HS-5 (cell line): ENCODE data around the gene ROBO1.

Source experiments
- DNase-seq: peaks from one replicate; pipeline ENCODE4 v3.0.0-alpha.2; 2012; ENCODE audit warnings: low read depth

The ROBO1 gene

DNA sequence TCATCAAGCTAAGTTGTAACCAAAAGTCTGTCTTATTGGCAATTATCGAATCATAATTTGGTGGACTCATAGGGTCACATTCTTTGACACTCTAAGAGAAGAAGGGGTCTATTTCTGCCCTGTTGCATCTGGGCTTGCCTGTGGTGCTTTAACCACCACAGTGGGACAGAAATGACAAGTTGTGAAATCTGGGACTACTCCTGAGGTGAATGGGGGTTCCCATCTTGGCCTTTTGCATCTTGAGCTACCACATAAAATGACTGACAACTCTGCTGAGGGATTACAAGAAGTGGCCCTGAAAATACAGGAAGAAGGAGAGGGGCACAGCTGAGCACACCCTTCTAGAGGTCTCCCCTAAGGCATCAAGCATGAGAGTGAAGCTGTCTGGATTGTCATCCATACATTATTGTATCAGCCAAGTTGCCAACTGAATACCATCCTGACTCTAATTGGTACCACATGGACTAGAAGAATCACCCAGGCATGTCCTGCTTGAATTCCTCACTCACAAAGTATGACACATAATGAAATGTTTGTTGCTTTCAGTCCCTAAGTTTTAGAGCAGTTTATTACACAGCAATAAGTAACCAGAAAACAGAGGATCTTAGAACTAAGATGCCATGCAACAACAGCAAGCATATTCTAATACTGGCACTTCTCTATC, 306.5 kb downstream of the ROBO1 start:
- DNase-seq = peak; percentile 55

DNA sequence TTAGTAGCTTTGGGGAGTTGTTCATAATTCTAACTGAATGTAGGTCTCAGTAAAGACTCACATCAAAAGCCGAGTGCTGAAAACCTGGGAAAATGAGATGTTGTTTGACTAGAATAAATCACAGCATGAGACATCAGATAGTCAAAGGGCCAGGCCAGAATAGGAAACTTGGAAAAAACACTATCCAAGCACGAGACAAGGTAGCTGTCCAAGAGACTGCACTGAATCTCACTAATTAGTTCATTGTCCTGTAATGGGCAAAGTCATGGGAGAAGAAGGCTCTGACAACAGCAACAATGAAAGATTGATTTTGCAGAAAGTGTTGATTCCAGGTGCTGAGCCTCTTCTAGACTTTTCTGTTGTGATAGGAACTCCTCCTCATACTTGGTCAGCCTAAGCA, 314.2 kb downstream of the ROBO1 start:
- no peak for DNase-seq

DNA sequence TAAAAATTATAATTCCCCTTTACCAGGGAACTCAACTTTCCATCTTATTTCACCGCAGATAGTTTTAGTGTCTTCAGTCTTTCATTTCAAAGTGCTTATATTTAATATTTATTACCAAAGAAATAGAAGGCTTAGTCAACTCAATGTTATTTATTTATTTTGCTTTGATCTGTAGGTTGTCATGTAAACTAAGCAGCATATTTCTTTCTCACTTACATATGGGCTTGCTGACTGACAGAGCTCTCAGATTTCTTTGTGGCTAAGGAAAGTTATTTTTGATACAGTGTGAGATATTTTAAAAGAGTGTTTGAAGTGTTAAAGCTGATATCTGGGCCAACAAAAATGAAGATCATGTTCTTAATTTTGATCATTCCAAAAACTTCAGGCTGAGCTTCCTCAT, 331.4 kb downstream of the ROBO1 start:
- no peak for DNase-seq

DNA sequence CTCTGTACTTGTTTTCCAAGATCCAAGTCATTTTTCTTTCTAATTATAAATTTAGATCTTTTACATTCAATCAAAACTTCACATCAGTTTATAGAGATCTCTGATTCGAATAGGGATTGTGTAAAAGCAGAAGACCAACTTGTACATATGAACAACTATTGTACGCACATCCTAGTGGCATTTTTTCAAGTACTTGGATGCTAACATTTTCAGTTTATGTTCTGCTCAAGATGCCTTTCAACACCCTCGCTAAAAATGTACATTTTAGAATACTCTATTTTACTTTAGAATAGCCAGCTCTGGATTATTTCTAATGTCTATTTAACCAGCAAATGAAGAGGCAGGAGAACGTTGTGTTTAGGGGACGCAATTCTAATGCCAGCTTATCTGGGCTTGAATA, 340.7 kb downstream of the ROBO1 start:
- no peak for DNase-seq

DNA sequence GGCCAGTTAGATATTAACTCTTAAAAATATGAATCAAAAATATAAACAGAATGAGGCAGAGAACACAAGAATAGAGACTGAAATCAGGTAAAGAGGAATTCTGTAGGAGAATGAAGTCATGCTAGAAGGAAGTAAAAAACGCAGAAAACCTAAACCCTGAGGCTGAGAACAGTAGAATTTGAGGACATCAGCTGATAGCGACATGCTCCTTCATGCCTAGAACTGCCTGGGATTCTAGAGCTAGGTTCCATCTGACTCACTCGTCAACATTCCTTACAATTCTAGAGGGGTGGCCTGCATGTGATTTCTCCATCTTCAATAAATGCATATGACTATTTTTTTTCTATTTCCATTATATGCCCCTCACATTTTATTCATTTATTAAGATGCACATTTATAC, 343.0 kb downstream of the ROBO1 start:
- no peak for DNase-seq

DNA sequence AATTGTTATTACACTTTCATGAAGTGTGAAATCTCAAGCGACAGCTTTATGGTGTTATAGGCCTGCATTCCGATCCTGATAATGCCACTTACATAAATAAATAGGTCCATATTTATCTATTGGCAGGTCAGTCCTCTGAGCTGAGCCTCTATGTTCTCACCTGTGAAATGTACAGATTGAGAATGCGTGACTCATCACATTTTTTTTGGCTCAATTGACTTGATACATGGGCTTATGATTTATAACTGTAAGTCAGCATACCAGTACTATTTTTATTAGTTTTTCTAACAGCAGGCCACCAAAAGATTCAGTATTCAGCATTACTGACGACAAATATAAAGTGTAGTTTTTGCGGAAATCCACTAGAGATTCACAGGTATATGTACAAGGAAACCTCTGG, 344.4 kb downstream of the ROBO1 start:
- no peak for DNase-seq

DNA sequence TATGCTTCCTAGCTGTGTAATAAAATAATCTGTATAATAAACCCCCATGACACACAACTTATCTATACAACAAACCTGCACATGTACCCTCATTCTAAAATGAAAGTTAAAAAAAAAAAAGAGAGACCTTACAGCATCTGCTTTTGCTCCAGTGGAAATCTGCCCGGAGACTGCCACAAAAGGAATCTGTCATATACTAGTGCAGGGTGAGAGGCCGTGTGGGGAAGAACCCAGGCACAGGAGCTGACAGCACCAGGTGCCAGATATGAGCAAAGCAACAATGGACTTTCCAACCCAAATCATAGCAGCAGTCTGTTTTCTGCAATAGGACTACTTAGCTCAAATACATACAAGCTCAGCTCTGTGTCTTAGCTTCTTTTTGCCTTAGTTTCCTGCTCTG, 346.5 kb downstream of the ROBO1 start:
- no peak for DNase-seq

DNA sequence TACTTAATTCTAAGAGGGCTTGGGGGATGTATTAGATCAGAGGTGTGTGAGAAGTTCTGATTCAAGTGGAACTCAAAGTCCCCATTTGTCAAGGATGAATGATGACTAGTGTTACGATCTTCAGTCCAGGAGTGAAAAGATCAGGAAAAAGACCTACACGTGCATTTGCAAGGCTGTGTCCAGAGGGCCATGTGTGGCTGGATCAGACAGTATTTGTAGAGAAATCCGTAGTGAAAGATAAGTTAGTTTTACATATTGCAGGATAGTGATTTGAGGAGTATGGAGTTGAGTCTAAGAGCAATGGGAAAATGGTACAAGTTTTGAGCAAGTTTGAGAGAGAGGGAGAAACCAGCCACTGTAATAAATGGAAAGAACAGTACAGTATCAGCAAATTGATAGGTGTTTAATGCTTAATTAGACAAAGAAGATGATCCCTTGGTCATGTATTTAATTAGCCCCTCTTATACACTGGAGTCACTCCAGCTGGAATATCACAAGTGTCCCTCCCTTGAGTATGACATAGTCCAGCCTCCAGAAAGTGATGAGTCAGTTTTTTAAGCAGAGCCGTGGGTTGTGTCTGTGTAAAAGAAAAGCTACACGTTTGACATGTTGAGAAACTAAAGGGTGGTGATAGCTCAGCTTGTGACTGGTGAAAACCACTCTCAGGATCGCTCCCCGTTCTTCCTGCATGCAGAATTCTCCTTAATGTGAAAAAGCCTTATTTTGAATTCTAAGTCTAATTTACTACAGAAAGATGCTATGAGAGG, 348.8 kb downstream of the ROBO1 start:
- no peak for DNase-seq

DNA sequence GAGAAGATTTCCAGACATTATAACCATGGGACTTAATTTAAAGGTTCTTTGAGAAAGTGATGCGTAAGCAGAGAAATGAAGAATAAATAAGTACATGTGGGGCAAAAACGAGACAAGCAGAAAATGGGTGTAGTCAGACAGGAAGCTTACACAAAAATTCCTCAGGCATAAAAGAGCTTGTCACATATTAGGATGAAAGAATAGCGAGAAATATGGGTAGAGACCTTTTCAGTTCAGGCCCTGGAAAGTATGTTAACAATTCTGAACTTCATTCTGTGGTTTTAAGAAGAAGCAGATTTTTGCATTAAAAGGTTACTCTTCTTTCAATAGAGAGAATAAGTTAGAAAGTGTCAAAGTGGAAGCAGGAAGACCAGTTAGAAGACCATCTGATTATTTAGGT, 352.4 kb downstream of the ROBO1 start:
- no peak for DNase-seq

DNA sequence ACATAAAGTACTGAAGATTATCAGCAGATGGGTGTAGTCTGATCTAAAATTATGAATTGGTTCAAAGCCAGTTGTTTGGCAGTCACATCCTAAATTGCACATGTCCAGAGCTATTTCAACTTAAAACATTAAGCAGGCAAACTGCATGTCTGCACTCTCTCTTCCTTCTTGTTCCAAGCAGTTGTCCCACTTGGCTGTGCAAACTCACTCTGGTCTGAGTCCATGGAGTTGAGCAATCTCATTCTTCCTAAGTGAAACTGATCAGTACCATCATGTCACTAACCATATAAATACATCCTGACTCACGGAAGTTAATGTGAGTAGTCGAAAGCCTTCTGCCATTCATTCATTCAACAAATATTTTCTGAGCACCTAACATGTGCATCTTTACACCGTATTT, 353.0 kb downstream of the ROBO1 start:
- peak; percentile 25 for DNase-seq

DNA sequence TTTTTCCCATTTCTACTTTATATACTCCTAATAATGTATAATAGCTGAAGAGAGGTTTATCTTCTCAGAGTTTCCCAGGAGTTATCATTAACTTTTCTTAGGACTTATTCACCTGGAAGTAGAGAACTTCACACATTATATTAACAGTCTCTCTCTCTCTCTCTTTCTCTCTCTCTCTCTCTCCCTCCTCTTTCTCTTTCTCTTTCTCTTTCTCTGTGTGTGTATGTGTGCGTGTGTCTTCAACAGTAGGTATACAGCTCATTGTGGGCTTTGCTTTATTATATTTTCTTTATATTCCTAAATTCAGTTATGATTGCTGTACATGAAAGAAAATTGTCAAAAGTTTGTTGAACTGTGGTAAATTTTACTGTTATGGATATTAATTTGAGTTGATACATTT, 353.8 kb downstream of the ROBO1 start:
- DNase-seq = no peak

DNA sequence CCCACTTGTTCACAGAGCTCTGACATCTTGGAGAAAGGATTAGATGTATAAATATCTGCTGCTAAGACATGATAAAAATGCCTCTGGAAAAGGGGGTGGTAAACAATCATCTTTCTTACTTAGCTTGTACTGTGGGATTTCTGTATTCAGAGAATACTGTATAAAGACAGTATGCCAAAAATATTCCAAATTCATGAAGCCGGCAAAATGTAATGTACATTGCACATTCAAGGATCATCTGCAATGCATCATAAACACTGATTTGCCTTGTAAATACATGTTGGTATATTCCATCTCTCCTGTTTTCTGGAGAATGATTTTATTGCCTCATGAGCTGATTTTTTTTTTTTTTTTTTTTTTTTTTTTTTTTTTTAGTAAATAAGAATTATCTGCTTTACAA, 355.3 kb downstream of the ROBO1 start:
- DNase-seq = no peak

DNA sequence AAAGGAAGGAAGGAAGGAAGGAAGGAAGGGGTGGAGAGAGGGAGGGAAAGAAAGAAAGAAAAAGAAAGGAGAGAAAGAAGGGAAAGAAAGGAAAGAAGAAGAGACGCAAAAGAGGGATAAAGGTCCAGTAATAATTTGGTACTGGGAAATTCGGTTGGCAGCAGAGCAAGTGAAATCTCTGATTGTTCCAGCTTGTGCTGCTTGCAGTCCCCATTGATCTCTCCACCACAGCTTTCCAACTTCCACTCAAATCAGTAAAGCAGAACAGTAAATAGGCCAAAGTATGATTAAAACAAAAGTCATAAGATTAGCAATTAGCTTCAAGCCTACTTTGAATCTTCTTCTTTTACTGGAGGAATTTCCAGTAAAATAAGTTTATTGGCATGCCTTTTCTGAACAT, 357.2 kb downstream of the ROBO1 start:
- DNase-seq = no peak

DNA sequence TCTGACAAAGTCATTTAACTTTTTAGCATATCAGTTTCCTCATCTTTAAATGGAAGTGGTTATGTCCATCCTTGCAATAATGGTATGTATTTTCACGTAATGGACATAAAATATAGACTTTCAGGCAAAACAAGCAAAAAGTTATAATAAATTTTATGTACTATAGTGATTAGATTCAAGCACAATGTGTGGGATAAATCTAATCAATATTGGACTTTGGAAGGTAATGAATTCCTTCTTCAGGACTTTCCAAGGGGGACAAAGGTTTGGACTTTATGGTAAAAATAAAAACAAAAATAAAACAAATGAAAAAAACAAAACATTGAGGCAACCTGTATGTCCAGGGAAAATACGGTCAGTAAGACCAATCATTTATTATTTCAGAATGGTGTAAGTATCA, 357.7 kb downstream of the ROBO1 start:
- no peak for DNase-seq

DNA sequence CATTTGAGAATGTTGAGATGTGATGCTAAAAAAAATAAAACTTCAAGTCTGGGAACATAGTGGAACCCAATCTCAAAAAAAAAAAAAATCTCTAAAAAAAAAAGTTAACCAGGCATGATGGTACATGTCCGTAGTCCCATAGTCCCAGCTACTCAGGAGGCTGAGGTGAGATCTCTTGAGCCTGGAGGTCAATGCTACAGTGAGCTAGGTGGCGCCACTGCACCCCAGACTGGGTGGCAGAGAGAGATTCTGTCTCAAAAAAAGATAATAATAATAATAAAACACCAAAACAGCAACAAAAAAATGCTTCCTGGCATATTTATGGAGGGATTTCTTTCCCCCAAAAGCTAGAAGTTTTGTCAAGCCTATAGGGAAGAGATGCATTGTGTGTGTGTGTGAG, 361.6 kb downstream of the ROBO1 start:
- no peak for DNase-seq

DNA sequence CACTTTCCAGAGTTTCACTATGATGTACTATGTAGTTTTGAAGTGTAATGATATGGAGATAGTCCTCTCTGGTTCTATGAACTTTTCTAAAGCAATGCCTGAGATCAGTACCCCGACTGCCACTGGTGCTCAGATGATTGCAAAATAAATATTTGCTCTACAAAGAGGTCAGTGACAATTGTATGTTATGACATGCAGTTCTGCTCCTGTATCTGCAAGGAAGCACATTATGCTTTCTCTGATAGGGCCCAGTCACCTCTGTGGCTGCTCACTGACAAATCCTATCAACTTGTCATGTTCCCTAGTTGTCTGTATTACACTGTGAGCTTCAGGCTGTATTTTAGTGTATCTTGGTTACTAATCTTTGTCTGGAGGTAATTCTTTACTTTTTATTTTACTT, 362.6 kb downstream of the ROBO1 start:
- no peak for DNase-seq

DNA sequence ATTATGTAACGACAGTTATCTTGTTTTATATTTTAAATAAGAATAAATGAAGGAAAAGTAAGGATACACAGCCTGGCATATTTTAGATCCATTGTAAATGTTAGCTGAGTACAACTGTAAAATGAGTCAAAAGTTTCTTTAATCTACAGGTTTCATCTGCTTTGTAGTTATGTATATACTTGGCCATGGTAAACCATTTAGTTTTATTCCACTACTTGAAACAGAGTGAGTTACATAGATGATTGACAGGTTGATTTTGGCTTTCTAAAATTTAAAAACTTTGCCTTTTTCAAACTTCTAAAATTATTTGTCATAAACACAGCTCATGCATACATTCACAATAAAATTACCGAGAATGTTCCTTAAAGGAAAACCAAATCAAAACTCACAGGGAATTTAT, 371.2 kb downstream of the ROBO1 start:
- DNase-seq = no peak

DNA sequence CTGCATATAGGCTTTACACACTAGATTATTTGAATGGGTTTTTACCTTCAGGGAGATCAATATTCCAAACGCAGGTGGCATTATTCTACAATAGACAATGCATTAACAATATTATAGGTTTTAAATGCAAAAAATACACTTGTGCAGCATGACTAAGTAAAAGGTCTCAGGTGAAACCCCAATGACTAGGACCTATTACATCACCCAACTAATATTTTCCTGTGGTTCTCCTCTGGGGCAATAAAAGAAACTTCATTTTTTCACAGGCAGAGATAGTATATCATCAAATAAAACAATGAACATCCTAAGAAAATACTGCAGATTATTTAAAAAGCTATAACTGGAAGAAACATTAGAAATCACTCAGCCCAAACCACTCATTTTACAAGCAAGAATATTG, 375.3 kb downstream of the ROBO1 start:
- DNase-seq = no peak

DNA sequence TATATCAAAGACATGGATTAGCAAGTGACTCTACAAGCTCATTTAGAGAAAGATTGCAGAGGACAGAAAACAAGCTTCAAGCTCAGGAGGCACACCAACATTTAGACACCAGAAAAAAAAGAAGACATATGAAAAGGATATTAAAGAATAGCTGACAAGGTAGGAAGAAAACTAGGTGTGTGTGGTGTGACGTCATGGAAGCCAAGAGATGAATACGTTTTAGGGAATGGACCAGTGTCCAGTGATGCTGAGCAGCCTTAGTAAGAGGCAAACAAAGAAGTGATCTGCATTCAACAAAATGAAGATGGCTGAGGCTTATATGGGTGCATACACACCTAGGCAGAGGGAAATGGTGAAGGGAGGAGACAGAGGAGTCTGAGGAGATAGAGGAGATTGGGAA, 377.4 kb downstream of the ROBO1 start:
- DNase-seq = no peak

DNA sequence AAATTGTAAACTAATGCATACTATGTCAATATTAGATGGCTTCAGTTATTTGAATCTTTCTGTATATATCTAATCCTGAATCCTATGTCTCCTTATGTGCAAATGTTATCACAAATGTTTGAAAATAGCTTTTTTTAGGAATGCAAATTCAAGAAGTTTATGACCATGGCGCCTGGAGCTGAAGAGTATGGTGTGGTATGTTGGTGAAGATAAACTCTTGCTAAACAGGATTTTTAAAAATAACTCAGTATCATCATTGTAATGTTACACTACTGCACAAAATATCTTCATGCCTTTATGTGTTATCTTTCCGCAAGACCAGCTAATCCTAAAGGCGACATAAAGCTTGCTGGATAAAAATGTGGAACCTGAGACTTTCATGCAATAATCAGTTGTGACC, 382.6 kb downstream of the ROBO1 start:
- DNase-seq = no peak

DNA sequence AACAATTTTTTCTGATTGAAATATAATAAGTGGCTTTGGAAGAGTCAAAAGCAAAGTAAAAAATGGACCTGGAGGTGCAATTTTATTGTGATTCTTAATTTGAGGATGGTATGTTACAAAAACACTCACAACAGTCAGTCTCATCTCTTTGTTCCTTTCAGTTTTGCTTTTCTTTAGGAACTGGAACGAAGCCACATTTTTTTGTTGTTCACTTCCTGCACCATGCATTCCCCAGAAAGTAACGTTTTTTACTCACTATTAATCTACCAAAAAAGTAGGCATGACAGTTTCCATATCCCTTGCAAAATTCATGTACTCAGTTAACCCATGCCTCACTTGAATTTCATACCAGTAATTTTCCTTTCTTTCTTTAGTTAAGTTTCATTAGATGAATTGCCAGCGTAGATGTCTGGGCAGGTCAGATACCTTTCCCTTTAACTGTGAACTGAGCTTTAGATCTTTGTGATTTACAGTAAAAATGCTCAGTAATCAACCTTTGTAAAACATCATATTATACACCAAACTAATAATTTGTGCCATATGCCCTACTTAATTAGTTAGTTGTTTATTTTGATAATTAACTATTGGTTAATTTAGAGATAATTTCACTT, 384.3 kb downstream of the ROBO1 start:
- no peak for DNase-seq

DNA sequence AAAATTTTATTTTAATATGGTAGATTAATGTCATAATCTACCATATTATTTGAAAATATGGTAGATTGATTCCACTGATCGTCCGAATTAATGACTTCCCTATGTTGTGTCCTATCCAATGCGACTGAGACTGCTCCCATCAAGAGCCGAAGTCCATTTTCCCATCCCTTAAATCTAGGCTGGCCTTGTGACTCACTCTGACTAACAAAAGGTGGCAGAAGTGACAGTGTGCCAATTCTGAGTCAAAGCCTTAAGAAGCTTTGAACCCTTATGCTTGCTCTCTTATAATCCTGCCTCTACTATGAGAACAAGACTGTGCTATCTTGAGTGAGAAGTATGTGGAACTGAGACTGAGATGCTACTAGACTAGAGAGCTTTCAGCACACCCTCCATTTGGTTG, 387.2 kb downstream of the ROBO1 start:
- DNase-seq = no peak

DNA sequence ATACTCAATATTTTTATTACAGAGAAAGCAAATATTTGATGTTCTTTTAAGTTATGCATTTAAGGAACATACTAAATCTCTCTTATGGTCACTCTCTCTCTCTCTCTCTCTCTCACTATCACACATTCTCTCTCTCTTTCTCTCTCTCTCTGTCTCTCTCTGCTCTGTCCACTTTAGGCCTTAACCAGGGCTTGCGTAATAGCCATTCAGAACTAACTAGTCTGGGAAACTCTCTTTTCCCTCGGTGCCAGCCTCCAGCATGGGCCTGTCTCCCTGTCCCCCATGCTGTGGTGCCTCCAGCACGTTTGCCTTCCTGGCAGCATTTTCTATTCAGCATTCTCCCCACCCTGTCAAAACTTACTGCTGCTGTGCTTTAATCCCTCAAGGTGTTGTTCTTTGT, 389.7 kb downstream of the ROBO1 start:
- DNase-seq = no peak

DNA sequence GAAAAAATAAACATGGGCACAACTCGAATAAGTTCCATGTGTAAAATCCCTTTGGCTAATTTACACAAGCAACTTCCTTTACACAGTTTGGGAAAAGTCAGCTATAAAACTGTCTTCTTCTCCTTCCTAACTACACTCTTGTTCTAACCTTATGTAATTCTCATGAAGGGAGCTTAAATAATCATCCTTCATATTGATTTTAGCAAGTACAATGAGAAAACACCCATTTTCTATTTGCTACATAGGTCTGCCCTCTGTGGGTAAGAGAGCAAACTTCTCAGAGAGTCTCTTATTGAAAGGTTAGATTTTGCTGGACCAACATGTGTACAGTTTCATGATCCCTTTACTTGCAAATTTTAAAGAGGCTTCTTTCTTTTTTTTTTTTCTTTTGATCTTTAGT, 398.5 kb downstream of the ROBO1 start:
- DNase-seq = no peak
